ENCODE data around the gene SERPING1. TPM values are rescaled to one million over a fixed set of nuclear protein-coding genes. Genes with fewer than 3 reads are reported as not detected.

Gene SERPING1
- total RNA-seq, 6 experiments from 2014 or later = 0.11 to 0.51 (median 0.25) TPM; not detected in 1

DNA sequence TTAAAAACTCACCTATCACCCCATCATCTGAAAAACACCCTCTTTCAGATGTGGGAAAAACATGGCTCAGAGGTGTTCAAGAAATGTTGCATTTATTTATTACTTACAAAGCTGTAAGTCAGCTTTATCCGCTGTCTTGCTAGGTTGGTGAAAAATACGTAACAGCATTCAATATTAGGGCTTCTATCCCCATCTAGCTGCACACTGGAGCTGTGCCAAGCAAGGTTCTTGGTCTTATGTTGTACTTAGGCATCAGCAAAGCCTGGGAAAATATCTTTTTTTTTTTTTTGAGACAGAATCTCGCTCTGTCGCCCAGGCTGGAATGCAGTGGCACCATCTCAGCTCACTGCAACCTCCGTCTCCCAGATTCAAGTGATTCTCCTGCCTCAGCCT is 7.5 kb downstream of the SERPING1 start:
- DNase-seq = no peak
- no peak overlapping the region for H3K27ac Mint-ChIP-seq
- no peak overlapping the region for H3K4me3 Mint-ChIP-seq
- TF ChIP-seq, protein P1, sequence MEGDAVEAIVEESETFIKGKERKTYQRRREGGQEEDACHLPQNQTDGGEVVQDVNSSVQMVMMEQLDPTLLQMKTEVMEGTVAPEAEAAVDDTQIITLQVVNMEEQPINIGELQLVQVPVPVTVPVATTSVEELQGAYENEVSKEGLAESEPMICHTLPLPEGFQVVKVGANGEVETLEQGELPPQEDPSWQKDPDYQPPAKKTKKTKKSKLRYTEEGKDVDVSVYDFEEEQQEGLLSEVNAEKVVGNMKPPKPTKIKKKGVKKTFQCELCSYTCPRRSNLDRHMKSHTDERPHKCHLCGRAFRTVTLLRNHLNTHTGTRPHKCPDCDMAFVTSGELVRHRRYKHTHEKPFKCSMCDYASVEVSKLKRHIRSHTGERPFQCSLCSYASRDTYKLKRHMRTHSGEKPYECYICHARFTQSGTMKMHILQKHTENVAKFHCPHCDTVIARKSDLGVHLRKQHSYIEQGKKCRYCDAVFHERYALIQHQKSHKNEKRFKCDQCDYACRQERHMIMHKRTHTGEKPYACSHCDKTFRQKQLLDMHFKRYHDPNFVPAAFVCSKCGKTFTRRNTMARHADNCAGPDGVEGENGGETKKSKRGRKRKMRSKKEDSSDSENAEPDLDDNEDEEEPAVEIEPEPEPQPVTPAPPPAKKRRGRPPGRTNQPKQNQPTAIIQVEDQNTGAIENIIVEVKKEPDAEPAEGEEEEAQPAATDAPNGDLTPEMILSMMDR (IDR thresholded peaks at IDR 0.05) = no peak
- H3K27me3 Mint-ChIP-seq (ENCODE audit: insufficient read depth) = peaks cover 18% of the 10 kb centered on the region
- H3K9me3 Mint-ChIP-seq = no peaks in the 10 kb centered on the region
- no peaks in the 10 kb centered on the region for H3K4me1 Mint-ChIP-seq (ENCODE audit: low read depth)
- H3K36me3 Mint-ChIP-seq (ENCODE audit: low read depth) = no peaks in the 10 kb centered on the region

DNA sequence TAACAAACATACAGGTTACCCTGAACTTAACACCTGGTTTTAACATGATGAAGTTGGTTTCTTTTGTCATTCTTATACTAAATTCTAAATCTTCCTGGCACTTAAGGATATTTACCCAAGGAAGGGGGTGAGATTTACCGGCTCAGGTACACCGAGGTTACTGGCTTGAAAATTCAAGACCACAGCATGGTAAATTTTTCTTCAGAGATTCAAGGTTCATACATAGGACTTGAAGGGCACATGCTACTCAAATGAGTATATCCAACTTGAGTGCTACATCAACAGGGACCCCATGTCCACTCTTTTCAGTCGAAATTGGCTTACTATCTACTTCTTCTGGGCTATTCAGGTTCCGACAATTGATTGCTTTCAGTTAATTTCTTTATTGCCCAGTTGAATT is 12.7 kb downstream of the SERPING1 start:
- Mint-ChIP-seq H3K36me3 (ENCODE audit: low read depth) (no peaks in the 10 kb centered on the region), H3K9me3 (no peaks in the 10 kb centered on the region), H3K27me3 (ENCODE audit: insufficient read depth) (peaks cover 19% of the 10 kb centered on the region), H3K4me3 (no peak overlapping the region), H3K4me1 (ENCODE audit: low read depth) (no peaks in the 10 kb centered on the region), H3K27ac (no peak overlapping the region)
- DNase-seq = no peak
- TF ChIP-seq, protein P1 (IDR thresholded peaks at IDR 0.05) = no peak

DNA sequence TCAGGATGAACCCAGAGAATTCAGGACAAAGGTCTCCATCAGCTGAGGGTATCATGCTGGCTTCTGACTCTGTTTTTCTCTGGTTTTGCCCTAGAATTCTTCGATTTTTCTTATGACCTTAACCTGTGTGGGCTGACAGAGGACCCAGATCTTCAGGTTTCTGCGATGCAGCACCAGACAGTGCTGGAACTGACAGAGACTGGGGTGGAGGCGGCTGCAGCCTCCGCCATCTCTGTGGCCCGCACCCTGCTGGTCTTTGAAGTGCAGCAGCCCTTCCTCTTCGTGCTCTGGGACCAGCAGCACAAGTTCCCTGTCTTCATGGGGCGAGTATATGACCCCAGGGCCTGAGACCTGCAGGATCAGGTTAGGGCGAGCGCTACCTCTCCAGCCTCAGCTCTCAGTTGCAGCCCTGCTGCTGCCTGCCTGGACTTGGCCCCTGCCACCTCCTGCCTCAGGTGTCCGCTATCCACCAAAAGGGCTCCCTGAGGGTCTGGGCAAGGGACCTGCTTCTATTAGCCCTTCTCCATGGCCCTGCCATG is 16.8 kb downstream of the SERPING1 start:
- TF ChIP-seq, protein P1 (IDR thresholded peaks at IDR 0.05) = no peak
- Mint-ChIP-seq H3K36me3 (ENCODE audit: low read depth) (no peaks in the 10 kb centered on the region), H3K4me3 (no peak overlapping the region), H3K27me3 (ENCODE audit: insufficient read depth) (peaks cover 25% of the 10 kb centered on the region), H3K4me1 (ENCODE audit: low read depth) (no peaks in the 10 kb centered on the region), H3K27ac (no peak overlapping the region), H3K9me3 (peaks cover 3% of the 10 kb centered on the region; the same call in 1 of the 2 replicates)
- DNase-seq = no peak

DNA sequence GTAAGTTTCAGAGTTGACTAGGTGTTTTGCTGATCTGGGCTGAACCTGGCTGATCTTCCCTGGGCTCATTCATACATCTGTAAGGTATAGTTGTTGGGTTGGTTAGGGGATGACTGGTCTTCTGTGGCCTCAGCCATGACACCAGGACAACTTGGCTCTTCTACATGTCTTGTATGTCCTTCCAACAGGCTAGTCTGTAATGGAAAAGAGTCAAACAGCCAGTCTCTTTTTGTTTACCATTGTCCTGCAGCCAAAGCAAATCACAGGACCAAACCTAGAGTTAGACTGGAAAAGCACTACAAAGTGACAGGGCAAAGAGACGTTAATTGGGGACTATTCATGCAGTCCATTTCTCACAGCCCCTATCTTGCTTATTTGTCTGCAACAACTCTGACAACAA is 17.8 kb downstream of the SERPING1 start:
- Mint-ChIP-seq H3K27me3 (ENCODE audit: insufficient read depth) (peaks cover 21% of the 10 kb centered on the region), H3K27ac (no peak overlapping the region), H3K4me3 (no peak overlapping the region), H3K9me3 (peaks cover 5% of the 10 kb centered on the region; the same call in 1 of the 2 replicates), H3K4me1 (ENCODE audit: low read depth) (no peaks in the 10 kb centered on the region), H3K36me3 (ENCODE audit: low read depth) (no peaks in the 10 kb centered on the region)
- TF ChIP-seq, protein P1 (IDR thresholded peaks at IDR 0.05) = no peak
- DNase-seq = no peak

DNA sequence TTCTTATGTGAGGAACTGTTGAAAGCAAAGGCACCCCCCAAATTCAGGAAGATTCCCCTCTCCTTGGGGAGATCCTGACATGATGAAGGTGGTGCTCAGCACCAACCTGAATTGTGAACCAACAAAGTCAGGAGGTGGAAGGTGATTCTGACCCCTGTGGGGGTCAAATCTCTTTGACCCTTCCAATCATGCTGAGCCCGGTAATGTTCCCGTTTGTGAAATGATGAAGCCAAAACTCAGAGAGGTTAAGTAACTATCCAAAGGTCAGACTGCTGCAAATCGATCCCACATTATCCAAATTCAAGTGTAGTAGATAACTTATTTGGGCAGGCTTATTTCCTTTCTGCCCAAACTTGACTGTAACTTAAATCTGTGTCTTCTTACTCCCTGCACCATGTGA is 19.1 kb downstream of the SERPING1 start:
- H3K9me3 Mint-ChIP-seq = peaks cover 5% of the 10 kb centered on the region; the same call in 1 of the 2 replicates

More for the DNA sequence above, 19.1 kb downstream of the SERPING1 start:
- Mint-ChIP-seq H3K27me3 (ENCODE audit: insufficient read depth) (peaks cover 21% of the 10 kb centered on the region), H3K4me3 (no peak overlapping the region), H3K4me1 (ENCODE audit: low read depth) (no peaks in the 10 kb centered on the region), H3K27ac (no peak overlapping the region), H3K36me3 (ENCODE audit: low read depth) (no peaks in the 10 kb centered on the region)
- TF ChIP-seq, protein P1 (IDR thresholded peaks at IDR 0.05) = no peak
- DNase-seq = no peak
